GM21390 (cell line): ENCODE measurements around the gene HOXD4.

Source experiments
- ATAC-seq: cut with Tn5 transposase; IDR thresholded peaks from one replicate; pipeline ENCODE4 v1.9.1; 2021; ENCODE audit not compliant: unreplicated experiment

The HOXD4 gene

GRCh38 chr2:176139661-176140512 lies 11.5 kb upstream of the HOXD4 start:
- ATAC-seq, result no peak

- peak; percentile 95 for ATAC-seq
Observed at GRCh38 chr2:176140513-176141317, 10.6 kb upstream of the HOXD4 start.

GRCh38 chr2:176142281-176142680 lies 9.1 kb upstream of the HOXD4 start:
- no peak for ATAC-seq

GRCh38 chr2:176145085-176145969 lies 6.0 kb upstream of the HOXD4 start:
- ATAC-seq, result no peak

DNA sequence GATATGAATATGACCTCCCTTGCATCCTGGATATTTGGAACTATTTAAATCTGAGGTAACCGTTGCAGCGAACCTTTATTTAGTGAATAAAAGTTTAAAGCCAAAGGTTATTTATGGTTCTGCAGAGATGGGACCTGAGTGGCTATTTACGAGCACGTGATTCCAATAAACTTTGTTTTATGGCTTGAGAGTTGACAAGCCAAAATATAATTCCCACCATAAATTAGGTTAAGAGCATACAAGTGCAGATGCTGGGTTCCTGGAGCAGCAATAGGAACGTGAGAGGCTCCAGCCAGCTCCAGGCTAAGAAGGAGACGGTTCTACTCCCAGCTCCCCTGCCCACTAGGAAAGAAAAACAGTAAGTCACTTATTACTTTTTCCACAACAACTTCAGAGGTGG lies 5.2 kb upstream of the HOXD4 start:
- ATAC-seq, result no peak

DNA sequence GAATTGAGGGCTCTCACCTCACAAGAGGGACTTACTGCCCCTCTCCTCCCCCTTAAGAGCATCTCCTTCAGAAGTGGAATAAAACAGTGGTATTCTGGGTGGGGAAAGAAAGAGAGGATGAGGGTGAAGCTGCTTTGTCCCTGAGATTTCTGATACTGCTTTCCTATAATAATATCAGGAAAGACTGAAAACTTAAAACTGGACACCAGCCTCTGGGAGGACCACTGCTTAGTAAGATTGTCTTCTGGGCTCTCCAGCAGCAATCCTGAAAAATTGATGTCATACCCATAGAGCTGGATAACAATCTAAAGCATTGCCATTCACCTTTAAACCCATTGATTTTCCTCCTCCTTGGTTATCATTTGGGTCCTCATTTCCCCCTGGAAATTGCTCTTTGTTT lies 4.7 kb upstream of the HOXD4 start:
- ATAC-seq, result no peak

GRCh38 chr2:176147210-176147799 lies 4.0 kb upstream of the HOXD4 start:
- ATAC-seq, result no peak

DNA sequence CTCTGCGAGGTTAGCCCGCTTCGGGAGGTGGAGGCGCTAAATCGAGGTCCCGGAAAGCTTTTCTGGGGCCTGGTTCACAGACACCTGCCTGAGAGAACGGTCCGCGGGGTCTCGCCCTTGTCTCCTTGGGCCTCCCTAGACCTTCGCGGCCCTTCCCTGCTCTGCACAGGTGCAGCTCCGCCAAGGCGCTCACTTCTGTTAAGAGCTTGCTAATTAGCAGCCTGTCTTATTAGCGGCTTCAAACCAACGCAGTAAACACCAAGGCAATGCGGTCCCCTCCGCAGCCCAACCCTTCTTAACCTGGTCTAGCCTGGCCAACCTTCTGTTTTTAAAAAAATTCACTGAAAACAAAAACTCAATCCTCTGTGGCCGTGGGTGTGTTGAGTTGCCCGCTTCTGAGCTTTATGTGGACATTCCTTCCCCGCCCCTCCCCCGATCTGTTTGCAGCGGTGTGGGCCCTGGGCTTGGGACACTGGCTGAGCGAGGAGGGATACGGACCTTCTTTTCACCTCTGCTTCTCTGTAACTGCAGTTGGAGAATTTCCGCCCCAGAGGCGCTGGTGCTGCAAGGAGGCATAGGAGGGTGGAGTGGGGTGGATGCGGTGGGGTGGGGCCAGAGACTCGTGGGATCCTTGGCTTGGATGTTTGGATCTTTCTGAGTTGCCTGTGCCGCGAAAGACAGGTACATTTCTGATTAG lies 3.4 kb upstream of the HOXD4 start:
- ATAC-seq, result no peak

DNA sequence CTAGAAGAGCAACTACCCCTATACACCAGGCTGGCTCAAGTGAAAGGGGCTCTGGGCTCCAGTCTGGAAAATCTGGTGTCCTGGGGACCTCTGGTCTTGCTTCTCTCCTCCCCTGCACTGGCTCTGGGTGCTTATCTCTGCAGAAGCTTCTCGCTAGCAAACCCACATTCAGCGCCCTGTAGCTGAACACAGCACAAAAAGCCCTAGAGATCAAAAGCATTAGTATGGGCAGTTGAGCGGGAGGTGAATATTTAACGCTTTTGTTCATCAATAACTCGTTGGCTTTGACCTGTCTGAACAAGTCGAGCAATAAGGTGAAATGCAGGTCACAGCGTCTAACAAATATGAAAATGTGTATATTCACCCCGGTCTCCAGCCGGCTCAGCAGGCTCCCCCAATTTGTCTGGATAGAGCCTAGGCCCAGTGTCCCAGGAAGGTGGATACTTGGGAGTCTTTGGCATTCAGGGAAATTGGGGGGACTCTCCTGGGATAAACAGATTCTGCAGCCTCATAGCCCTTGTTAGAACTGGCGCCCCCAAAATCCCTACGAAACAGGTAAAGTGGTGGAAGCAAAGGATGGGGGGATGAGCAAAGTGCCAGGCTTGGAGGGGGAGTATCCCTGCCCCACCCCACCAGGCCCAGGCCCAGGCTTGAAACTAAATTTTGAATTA lies 2.5 kb upstream of the HOXD4 start:
- no peak for ATAC-seq

DNA sequence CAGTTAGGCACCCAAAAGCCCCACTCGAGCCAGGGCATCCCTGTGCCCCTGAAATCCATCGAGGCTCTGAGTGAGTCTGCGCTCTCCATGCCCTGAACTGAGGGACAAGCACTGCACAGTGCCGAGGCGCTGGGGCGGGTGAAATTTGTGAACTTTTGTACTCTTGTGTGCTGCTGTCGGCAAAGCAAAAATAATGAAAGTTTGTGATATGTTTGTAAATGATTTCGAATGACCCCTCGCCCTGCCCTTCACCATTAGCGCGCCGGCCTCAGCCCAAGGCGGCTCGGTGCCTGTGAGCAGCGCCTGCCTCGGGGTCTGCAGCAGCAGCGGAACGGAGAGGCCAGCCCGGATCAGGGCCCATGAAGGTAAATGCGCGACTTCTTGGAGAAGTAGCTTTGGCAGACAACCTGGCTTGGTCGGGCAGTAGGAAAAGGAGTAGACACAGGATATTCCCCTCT lies 1.8 kb upstream of the HOXD4 start:
- no peak for ATAC-seq

DNA sequence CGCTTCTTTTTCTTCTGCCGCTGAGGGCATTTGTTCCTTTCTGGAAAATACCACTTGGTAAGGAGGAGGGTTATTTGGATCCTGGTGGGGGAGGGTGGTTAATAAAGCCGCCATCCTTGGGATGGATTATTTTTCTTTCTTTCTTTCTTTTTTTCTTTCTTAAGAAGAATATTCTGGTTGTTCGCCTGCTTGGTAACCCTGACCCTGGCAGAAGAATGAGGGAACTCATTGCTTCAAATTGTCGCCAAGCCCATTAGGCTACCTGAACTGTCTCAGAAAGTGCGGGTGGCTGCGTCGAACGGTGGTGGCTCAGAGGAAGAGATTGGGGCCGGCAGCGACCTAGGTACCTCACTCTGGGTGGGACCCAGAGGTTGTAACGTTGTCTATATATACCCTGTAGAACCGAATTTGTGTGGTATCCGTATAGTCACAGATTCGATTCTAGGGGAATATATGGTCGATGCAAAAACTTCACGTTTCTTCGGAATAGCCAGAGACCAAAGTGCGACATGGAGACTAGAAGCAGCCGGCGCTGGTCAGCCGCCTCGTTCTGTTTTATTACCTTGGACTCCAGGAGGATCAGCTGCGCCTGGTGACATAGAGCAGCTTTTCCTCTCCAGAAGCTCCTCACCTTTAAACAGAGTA lies 1.3 kb upstream of the HOXD4 start:
- ATAC-seq, result no peak

GRCh38 chr2:176150584-176151441 lies 537 bp upstream of the HOXD4 start:
- ATAC-seq, result no peak

- no peak for ATAC-seq
Observed at GRCh38 chr2:176152350-176153181, 1.2 kb downstream of the HOXD4 start.

- ATAC-seq, result no peak
Observed at GRCh38 chr2:176154576-176155252, 3.4 kb downstream of the HOXD4 start.

DNA sequence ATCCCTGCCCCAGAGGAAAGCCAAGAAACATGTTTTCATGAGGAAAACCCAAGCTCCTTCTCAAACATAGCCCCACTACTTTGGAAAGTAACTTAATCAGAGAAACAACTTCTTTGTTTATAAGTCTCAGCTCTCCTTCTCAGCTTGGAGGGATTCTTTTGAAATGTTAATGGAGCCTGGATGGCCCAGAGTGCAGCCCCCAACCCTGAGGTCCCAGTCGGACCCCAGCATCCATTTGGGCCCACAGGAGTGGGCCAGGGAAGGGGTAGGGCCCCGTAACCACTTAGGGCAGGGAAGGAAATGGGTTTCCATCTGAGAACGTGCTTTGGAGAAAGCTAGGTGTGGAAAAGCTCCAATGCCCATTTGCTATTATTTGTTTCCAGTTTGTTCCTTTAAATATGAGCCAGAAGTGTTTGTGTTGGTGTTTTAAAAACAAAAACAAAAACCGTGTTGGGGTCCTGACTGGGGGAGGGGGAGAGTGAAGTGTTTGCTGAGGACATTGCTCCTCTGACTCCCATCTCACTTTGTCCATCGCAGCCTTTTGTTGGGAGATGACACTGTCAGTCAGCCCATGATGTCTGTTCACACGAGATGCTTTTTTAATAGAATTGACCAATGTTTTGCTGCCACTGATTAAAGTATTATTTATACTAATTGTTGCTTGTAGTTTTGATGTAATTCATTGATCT lies 4.2 kb downstream of the HOXD4 start:
- ATAC-seq, result no peak

DNA sequence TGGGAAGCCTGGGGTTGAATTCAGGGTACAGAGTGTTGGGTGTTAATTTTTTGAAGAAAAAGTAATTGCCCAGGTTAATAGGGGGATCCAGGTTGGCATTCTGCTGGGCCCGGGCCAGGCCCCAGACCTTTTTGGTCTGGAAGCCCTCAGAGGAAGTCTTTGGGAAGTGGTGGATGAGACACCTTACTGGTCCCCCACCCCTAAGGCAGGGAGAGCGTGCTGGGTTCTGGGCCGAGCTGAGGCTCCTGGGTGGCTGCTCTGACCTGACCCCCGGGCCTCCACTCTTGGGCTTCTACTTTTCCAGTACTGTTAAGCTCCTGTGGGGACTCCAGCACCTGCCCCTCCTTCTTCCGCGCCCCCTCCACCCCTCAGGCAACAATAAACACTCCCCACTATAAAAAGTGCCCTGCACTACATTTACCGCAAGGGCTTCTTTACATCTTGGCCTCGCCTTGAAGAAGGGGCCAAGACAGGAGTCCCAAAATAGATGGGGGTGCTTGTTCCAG lies 5.0 kb downstream of the HOXD4 start:
- ATAC-seq, result no peak
